PC-9 (cell line): Measurements from ENCODE around the gene CDH12. TPM values are rescaled to one million over a fixed set of nuclear protein-coding genes. Genes with fewer than 3 reads are reported as not detected.

Experiments used
- BruUV-seq: library from RNA; stranded (reverse); fragments of 400-500 nt; replicated peaks from 2 replicates; lab custom pipeline; 2021; lab: Mats Ljungman, UMichigan
- CTCF ChIA-PET: fragments of 300-600 bp; sonication (Branson Sonifier 250); formaldehyde crosslinking; loops from one replicate; lab custom pipeline; 2022; ENCODE audit warnings: antibody characterized with exemption; lab: Charles Lee
- POLR2A ChIA-PET: fragments of 300-600 bp; sonication (Branson Sonifier 250); formaldehyde crosslinking; loops from one replicate; lab custom pipeline; 2022; ENCODE audit warnings: antibody characterized with exemption; ENCODE audit not compliant: unreplicated experiment; lab: Charles Lee
- DNase-seq, 2 experiments: peaks; one replicate each; pipeline versions ENCODE4 v3.0.0 to v3.0.0-alpha.2; 2015 to 2022; ENCODE audit warnings: mixed read lengths in 1 of 2
- H2AFZ ChIP-seq: fragments of 200-600 bp; sonication (generic); 2 replicates; pipeline ENCODE4 v1.8.1; 2017; ENCODE audit warnings: antibody characterized with exemption
- H3F3A ChIP-seq: fragments of 200-600 bp; sonication (generic); 2 replicates; pipeline ENCODE4 v1.8.1; 2017; ENCODE audit warnings: antibody characterized with exemption, mild to moderate bottlenecking, low read depth; ENCODE audit not compliant: insufficient read depth
- H3K27ac ChIP-seq: fragments of 200-600 bp; sonication (generic); 2 replicates; pipeline ENCODE4 v1.6.1; 2016; ENCODE audit warnings: mixed run types
- H3K27me3 ChIP-seq: fragments of 200-600 bp; sonication (generic); 2 replicates; pipeline ENCODE4 v1.6.1; 2016; ENCODE audit warnings: low read depth, mixed run types; ENCODE audit not compliant: insufficient read depth
- H3K36me3 ChIP-seq: fragments of 200-600 bp; sonication (generic); 2 replicates; pipeline ENCODE4 v1.6.1; 2016; ENCODE audit warnings: low read depth, mixed run types
- H3K4me1 ChIP-seq: fragments of 200-600 bp; sonication (generic); replicated peaks from 2 replicates; pipeline ENCODE4 v1.6.1; 2016; ENCODE audit warnings: mixed run types; ENCODE audit not compliant: insufficient read depth
- H3K4me2 ChIP-seq: fragments of 200-600 bp; sonication (generic); 2 replicates; pipeline ENCODE4 v1.6.1; 2017; ENCODE audit warnings: mixed run types
- H3K4me3 ChIP-seq: fragments of 200-600 bp; sonication (generic); 2 replicates; pipeline ENCODE4 v1.6.1; 2016; ENCODE audit warnings: mixed run types
- H3K79me2 ChIP-seq: fragments of 200-600 bp; sonication (generic); 2 replicates; pipeline ENCODE4 v1.6.1; 2017; ENCODE audit warnings: low read depth, mixed run types
- H3K9me2 ChIP-seq: fragments of 200-600 bp; sonication (generic); 2 replicates; pipeline ENCODE4 v1.8.1; 2017; ENCODE audit warnings: mild to moderate bottlenecking; ENCODE audit not compliant: insufficient read depth
- H3K9me3 ChIP-seq: fragments of 200-600 bp; sonication (generic); 2 replicates; pipeline ENCODE4 v1.8.1; 2016; ENCODE audit warnings: low read depth; ENCODE audit not compliant: insufficient read depth
- H4K20me1 ChIP-seq: fragments of 200-600 bp; sonication (generic); 2 replicates; pipeline ENCODE4 v1.8.1; 2017; ENCODE audit not compliant: insufficient read depth
- EZH2 ChIP-seq: fragments of 200-600 bp; sonication (generic); IDR thresholded peaks from 2 replicates; pipeline ENCODE4 v1.8.0; 2017; ENCODE audit warnings: antibody characterized with exemption, low read depth
- intact Hi-C: fragments of 100-400 bp; cut with micrococcal nuclease; formaldehyde crosslinking; loops from one replicate; pipeline ENCODE4 v1.10.0; 2022; ENCODE audit not compliant: unreplicated experiment
- total RNA-seq: library from RNA; stranded (reverse); gene quantifications from 2 replicates; pipeline ENCODE4 v1.2.3, GENCODE V29; 2021
- TF ChIP-seq, protein P1 (sequence below): fragments of 200-600 bp; sonication (generic); conservative IDR thresholded peaks from 2 replicates; pipeline ENCODE4 v1.6.1; 2017; ENCODE audit warnings: mixed run types, antibody characterized with exemption, mild to moderate bottlenecking, moderate library complexity

CDH12 gene
- total RNA-seq, 1 experiment from 2014 or later = not detected

DNA sequence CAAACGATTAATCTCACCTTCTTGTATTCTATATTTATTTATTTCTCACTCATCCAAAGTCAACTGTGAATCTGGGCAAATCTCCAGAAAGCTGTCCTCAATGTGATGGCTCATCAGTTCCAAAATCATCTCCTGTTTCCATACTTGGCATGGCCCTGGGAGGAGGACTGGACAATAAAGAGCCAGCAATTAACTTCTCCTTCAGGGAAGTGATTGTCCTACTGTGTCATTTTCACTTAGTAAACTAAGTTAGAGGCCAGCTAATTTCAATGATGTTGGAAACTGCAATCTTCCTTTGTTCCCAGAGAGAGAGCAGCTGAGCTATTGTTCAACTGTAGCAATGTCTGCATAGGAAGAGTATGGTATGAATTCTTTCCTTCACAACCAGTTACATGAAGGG is 17.5 kb downstream of the CDH12 start:
- TF ChIP-seq, protein P1, sequence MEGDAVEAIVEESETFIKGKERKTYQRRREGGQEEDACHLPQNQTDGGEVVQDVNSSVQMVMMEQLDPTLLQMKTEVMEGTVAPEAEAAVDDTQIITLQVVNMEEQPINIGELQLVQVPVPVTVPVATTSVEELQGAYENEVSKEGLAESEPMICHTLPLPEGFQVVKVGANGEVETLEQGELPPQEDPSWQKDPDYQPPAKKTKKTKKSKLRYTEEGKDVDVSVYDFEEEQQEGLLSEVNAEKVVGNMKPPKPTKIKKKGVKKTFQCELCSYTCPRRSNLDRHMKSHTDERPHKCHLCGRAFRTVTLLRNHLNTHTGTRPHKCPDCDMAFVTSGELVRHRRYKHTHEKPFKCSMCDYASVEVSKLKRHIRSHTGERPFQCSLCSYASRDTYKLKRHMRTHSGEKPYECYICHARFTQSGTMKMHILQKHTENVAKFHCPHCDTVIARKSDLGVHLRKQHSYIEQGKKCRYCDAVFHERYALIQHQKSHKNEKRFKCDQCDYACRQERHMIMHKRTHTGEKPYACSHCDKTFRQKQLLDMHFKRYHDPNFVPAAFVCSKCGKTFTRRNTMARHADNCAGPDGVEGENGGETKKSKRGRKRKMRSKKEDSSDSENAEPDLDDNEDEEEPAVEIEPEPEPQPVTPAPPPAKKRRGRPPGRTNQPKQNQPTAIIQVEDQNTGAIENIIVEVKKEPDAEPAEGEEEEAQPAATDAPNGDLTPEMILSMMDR = no peak
- no peak for TF ChIP-seq EZH2
- intact Hi-C loops = no loop called here
- DNase-seq = no peak
- no peaks in the 10 kb centered on the region for H3K27me3 ChIP-seq
- H3K36me3 ChIP-seq = no peaks in the 10 kb centered on the region
- ChIA-PET CTCF (no interaction called here), POLR2A (no interaction called here)
- H4K20me1 ChIP-seq = 0 out of 2 replicates have a peak, but pooled peaks cover 4% of the 10 kb centered on the region
- H3K27ac ChIP-seq = no peak overlapping the region
- H3K4me2 ChIP-seq = no peak overlapping the region
- H3K79me2 ChIP-seq = no peaks in the 10 kb centered on the region
- H3K9me3 ChIP-seq = no peaks in the 10 kb centered on the region
- H2AFZ ChIP-seq = no peak overlapping the region
- H3K9me2 ChIP-seq = no peaks in the 10 kb centered on the region; the same call in 1 of the 2 replicates
- H3K4me1 ChIP-seq = no peaks in the 10 kb centered on the region
- no peak overlapping the region for H3K4me3 ChIP-seq
- no peaks in the 10 kb centered on the region for H3F3A ChIP-seq
- no TSS peak for BruUV-seq

DNA sequence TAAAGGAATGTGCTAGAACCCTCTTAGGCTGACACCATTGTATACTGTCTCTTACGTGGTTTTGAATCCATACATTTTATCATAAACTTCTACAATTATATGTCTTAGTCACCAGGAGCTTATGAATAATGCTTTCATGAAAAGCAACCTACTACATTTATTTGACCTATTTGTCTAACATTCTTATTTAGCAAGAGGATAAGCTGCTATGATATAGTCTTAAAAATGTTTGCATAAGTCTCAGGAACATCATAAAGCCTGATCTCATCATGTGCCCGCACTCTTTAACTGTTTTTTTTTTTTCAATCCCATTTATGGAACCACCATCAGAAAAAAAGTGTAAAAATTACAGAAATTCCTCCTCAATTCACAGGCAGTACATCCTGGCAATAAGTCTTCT is 59.7 kb downstream of the CDH12 start:
- no TSS peak for BruUV-seq
- Histone ChIP-seq H3K79me2 (no peaks in the 10 kb centered on the region), H3K4me1 (no peaks in the 10 kb centered on the region), H3K27me3 (no peaks in the 10 kb centered on the region), H3K4me2 (no peak overlapping the region), H3K9me2 (no peaks in the 10 kb centered on the region), H3K4me3 (no peak overlapping the region), H3K9me3 (no peaks in the 10 kb centered on the region), H2AFZ (no peak overlapping the region), H3F3A (no peaks in the 10 kb centered on the region), H3K27ac (no peak overlapping the region), H4K20me1 (no peaks in the 10 kb centered on the region), H3K36me3 (no peaks in the 10 kb centered on the region)
- POLR2A ChIA-PET = no interaction called here
- intact Hi-C loops = no loop called here
- CTCF ChIA-PET = interaction anchor here (0.6 kb wide), 1 partner anchor 43 kb away, joined by 6 read pairs; no protein-coding TSS in a partner anchor
- DNase-seq = no peak
- TF ChIP-seq EZH2 = no peak

DNA sequence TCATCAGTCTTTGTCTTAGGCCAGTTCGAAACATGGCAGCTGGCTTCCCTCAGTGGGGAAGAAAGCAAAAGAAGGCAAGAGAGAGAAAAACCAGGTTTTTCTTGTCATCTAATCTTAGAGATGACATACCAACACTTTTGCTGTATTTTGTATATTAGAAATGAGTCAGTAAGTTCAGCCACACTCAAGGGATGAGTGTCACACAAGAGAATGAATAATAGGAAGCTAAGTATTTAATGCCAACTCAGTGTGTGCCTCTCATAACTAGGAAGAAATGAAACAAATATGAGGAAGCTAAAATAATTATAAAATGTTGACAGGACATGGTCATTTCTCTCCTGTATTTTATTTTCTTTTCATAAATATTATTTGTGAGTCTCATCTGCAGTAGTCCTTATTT is 65.3 kb downstream of the CDH12 start:
- POLR2A ChIA-PET = no interaction called here
- TF ChIP-seq, protein P1 = no peak
- no peak for TF ChIP-seq EZH2
- H3K9me3 ChIP-seq = no peaks in the 10 kb centered on the region
- no peak for DNase-seq
- CTCF ChIA-PET = no interaction called here
- no peak overlapping the region for H3K4me3 ChIP-seq
- intact Hi-C loops = no loop called here
- H3K9me2 ChIP-seq = no peaks in the 10 kb centered on the region
- no peak overlapping the region for H2AFZ ChIP-seq
- no peaks in the 10 kb centered on the region for H4K20me1 ChIP-seq
- no peaks in the 10 kb centered on the region for H3K27me3 ChIP-seq
- H3K4me1 ChIP-seq = no peaks in the 10 kb centered on the region
- no TSS peak for BruUV-seq
- no peak overlapping the region for H3K4me2 ChIP-seq
- H3K27ac ChIP-seq = no peak overlapping the region
- no peaks in the 10 kb centered on the region for H3K36me3 ChIP-seq
- H3F3A ChIP-seq = no peaks in the 10 kb centered on the region
- H3K79me2 ChIP-seq = no peaks in the 10 kb centered on the region

DNA sequence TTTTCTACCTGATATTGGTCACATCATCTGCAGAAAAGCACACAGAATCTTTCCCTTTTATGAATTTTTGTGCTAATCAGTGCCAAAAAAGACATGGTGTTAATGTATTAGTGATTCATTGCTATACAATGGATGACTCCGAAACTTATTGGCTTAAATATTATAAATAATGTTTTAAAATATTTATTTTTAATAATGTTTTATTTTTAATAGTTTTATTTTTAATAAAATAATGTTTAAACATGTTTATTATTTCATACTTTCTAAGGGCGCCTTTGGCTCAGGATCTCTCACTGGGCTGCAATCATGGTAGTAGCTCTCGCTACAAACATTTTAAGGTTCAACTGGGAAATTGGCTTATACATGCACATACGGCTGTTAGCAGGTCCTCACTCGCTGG is 65.7 kb downstream of the CDH12 start:
- no peak overlapping the region for H3K4me3 ChIP-seq
- POLR2A ChIA-PET = no interaction called here

More for the DNA sequence above, 65.7 kb downstream of the CDH12 start:
- no peaks in the 10 kb centered on the region for H3K36me3 ChIP-seq
- H3K9me2 ChIP-seq = no peaks in the 10 kb centered on the region
- H3K4me1 ChIP-seq = no peaks in the 10 kb centered on the region
- H3K4me2 ChIP-seq = no peak overlapping the region
- H3K27me3 ChIP-seq = no peaks in the 10 kb centered on the region
- H3F3A ChIP-seq = no peaks in the 10 kb centered on the region
- TF ChIP-seq, protein P1 = no peak
- TF ChIP-seq EZH2 = no peak
- no peaks in the 10 kb centered on the region for H4K20me1 ChIP-seq
- no peak for DNase-seq
- CTCF ChIA-PET = no interaction called here
- no peak overlapping the region for H3K27ac ChIP-seq
- BruUV-seq = no TSS peak
- no peaks in the 10 kb centered on the region for H3K79me2 ChIP-seq
- no peak overlapping the region for H2AFZ ChIP-seq
- no peaks in the 10 kb centered on the region for H3K9me3 ChIP-seq
- intact Hi-C loops = no loop called here
